Measurements from ENCODE around the gene SCYL3. TPM values are rescaled to one million over a fixed set of nuclear protein-coding genes. Genes with fewer than 3 reads are reported as not detected.

The SCYL3 gene
- polyA plus RNA-seq, 1 experiment, result 6.1 TPM

DNA sequence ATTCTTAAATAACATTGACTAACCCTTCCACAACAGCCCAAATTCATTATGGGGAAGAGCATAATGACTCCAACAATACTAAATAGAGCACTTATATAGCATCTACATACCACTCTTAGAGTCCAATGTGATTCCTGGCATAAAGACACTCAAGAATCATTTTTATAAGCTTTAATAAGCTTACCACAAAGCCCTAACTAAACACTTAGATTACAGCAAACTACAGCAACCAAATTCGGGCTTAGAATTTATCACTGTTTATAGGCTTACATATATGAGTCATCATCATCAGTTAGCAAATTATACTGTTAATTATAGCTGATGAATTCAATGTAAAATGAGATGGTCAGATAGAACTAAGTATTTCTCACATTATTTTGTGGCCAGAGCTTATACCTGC lies 7.3 kb downstream of the SCYL3 start:
- Histone ChIP-seq H3K27me3 (ENCODE audit: control insufficient read depth, insufficient read depth, low read length) (no peaks in the 10 kb centered on the region), H3K4me3 (ENCODE audit: low read depth, low read length) (no peak overlapping the region), H3K36me3 (ENCODE audit: control insufficient read depth, insufficient read depth, low read length) (no peaks in the 10 kb centered on the region)
- TF ChIP-seq, protein P1, sequence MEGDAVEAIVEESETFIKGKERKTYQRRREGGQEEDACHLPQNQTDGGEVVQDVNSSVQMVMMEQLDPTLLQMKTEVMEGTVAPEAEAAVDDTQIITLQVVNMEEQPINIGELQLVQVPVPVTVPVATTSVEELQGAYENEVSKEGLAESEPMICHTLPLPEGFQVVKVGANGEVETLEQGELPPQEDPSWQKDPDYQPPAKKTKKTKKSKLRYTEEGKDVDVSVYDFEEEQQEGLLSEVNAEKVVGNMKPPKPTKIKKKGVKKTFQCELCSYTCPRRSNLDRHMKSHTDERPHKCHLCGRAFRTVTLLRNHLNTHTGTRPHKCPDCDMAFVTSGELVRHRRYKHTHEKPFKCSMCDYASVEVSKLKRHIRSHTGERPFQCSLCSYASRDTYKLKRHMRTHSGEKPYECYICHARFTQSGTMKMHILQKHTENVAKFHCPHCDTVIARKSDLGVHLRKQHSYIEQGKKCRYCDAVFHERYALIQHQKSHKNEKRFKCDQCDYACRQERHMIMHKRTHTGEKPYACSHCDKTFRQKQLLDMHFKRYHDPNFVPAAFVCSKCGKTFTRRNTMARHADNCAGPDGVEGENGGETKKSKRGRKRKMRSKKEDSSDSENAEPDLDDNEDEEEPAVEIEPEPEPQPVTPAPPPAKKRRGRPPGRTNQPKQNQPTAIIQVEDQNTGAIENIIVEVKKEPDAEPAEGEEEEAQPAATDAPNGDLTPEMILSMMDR (IDR thresholded peaks at IDR 0.05; ENCODE audit: insufficient read depth, low read depth, low read length), result no peak
- ChIA-PET CTCF (interaction anchor here (0.6 kb wide), 1 partner anchor 803 kb away, joined by 4 read pairs; no protein-coding TSS in a partner anchor), POLR2A (no interaction called here)
- no peak for DNase-seq (ENCODE audit: low read depth)

DNA sequence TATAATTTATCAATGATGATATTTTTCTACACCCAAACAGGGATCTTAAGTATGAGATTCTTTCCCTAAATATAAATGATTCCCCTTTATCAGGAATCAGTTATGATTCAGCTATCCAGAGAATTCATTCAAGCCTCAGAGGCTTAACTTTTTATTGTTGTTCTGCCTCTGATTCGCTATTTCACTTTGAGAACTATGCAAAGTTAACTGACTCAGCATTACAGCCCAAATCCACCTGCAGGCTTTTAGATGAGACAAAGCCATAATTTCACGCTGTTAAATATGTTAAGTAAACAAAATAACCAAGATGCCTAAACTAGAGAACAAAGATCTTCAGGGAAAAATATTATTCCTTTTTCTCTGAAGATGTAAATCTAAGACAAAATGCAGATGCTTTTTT lies 8.5 kb downstream of the SCYL3 start:
- Histone ChIP-seq H3K36me3 (ENCODE audit: control insufficient read depth, insufficient read depth, low read length) (no peaks in the 10 kb centered on the region), H3K4me3 (ENCODE audit: low read depth, low read length) (no peak overlapping the region), H3K27me3 (ENCODE audit: control insufficient read depth, insufficient read depth, low read length) (no peaks in the 10 kb centered on the region)
- DNase-seq (ENCODE audit: low read depth), result no peak
- POLR2A ChIA-PET, result no interaction called here
- CTCF ChIA-PET, result no interaction called here
- TF ChIP-seq, protein P1 (IDR thresholded peaks at IDR 0.05; ENCODE audit: insufficient read depth, low read depth, low read length), result no peak

DNA sequence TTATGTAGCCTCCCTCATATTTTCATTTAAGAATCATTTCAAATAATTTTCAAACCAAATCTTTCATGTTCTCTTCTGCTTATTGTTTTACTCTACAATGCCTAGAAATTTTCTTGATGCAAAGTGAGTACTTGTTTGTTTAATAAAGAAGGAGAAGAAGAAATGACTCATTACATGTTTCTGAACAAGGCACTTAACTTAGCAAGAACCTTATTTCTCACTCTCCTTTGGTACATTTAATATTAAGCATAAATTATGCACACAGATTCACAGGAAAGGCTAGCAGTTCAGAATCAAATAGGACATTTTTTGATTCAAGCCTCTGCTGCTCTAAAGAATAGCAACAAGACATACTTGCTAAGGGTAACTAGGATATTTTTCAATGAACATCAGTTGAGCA lies 9.1 kb downstream of the SCYL3 start:
- TF ChIP-seq, protein P1 (IDR thresholded peaks at IDR 0.05; ENCODE audit: insufficient read depth, low read depth, low read length), result no peak
- ChIA-PET CTCF (no interaction called here), POLR2A (no interaction called here)
- Histone ChIP-seq H3K27me3 (ENCODE audit: control insufficient read depth, insufficient read depth, low read length) (no peaks in the 10 kb centered on the region), H3K4me3 (ENCODE audit: low read depth, low read length) (no peak overlapping the region), H3K36me3 (ENCODE audit: control insufficient read depth, insufficient read depth, low read length) (no peaks in the 10 kb centered on the region)
- no peak for DNase-seq (ENCODE audit: low read depth)

DNA sequence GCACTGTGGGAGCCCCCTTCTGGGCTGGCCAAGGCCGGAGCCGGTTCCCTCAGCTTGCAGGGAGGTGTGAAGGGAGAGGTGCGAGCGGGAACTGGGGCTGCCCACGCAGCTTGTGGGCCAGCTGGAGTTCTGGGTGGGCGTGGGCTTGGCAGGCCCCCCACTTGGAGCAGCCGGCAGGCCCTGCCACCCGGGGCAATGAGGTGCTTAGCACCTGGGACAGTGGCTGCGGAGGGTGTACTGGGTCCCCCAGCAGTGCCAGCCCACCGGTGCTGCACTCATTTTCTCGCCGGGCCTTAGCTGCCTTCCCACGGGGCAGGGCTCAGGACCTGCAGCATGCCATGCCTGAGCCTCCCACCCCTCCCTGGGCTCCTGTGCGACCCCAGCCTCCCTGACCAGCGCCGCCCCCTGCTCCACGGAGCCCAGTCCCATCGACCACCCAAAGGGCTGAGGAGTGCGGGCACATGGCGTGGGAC lies 11.6 kb downstream of the SCYL3 start:
- H3K27me3 ChIP-seq (ENCODE audit: control insufficient read depth, insufficient read depth, low read length), result no peaks in the 10 kb centered on the region
- ChIA-PET POLR2A (no interaction called here), CTCF (interaction anchor here (0.6 to 1.4 kb wide), 2 partner anchors 11 to 1023 kb away, joined by 3 to 4 read pairs; no protein-coding TSS in a partner anchor)
- DNase-seq (ENCODE audit: low read depth), result no peak
- H3K36me3 ChIP-seq (ENCODE audit: control insufficient read depth, insufficient read depth, low read length), result no peaks in the 10 kb centered on the region
- H3K4me3 ChIP-seq (ENCODE audit: low read depth, low read length), result no peak overlapping the region
- TF ChIP-seq, protein P1 (IDR thresholded peaks at IDR 0.05; ENCODE audit: insufficient read depth, low read depth, low read length), result no peak

DNA sequence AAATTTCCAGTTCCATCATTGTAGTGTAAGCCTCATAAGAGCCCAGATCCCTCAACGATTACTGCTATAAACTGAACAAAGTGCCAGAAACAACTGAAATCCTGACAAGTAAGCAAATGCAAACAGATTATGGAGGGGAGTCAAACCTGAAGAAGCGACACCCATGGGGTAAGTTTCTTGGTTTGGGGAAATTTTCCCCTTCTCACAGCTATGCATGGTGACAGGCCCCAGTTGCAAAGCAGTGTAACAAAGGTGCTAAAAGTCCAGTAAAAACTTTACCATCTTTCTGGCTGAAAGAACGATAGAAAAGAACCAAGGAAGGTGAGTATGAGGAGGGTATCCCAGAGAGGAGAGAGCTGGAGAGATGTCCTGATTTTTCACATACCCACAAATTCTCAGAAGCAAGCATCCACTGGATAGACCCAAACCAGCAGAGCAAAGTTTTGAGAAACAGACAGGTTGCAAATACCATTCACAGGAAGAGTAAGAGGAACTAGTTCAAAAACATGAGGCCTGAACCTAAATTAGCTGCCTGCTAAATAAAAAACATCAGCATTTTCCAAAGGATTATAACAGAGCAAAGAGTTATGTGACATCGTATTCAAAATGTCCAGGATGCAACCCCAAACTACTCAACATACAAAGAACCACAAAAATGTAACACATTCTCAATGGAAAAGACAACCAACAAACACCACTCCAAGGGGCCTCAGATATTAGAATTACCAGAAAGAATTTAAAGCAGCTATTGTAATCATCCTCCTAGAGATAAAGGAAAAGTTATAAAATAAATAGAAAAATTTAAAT lies 14.5 kb downstream of the SCYL3 start:
- CTCF ChIA-PET, result no interaction called here
- no peaks in the 10 kb centered on the region; the same call in 1 of the 2 replicates for H3K36me3 ChIP-seq (ENCODE audit: control insufficient read depth, insufficient read depth, low read length)
- no peak overlapping the region for H3K4me3 ChIP-seq (ENCODE audit: low read depth, low read length)
- TF ChIP-seq, protein P1 (IDR thresholded peaks at IDR 0.05; ENCODE audit: insufficient read depth, low read depth, low read length), result no peak
- POLR2A ChIA-PET, result interaction anchor here (0.7 kb wide), 1 partner anchor 149 kb away, joined by 3 read pairs; no protein-coding TSS in a partner anchor
- DNase-seq (ENCODE audit: low read depth), result no peak
- H3K27me3 ChIP-seq (ENCODE audit: control insufficient read depth, insufficient read depth, low read length), result no peaks in the 10 kb centered on the region
